HL-60/S4 treated with phorbol 12-myristate 13-acetate at 8.2 ng/mL for 4 days and 3 days (cell line): ENCODE measurements around the gene TRIM42.

Source experiments
- in situ Hi-C: fragments of 300-500 bp; cut with MboI; formaldehyde crosslinking; loops from 2 replicates; pipeline ENCODE4 v1.15.0; 2022; ENCODE audit warnings: low sequenced_read_pairs

Gene TRIM42

GRCh38 chr3:140709751-140710150 is 31.9 kb downstream of the TRIM42 start:
- in situ Hi-C loops = no loop called here

- in situ Hi-C loops = no loop called here
Measured at GRCh38 chr3:140710711-140711389, 33.0 kb downstream of the TRIM42 start.

GRCh38 chr3:140711390-140712035 is 33.6 kb downstream of the TRIM42 start:
- in situ Hi-C loops = no loop called here

GRCh38 chr3:140712301-140712700 is 34.4 kb downstream of the TRIM42 start:
- in situ Hi-C loops = no loop called here

- in situ Hi-C loops = no loop called here
Measured at GRCh38 chr3:140715035-140715434, 37.2 kb downstream of the TRIM42 start.

GRCh38 chr3:140717921-140718320 is 40.1 kb downstream of the TRIM42 start:
- in situ Hi-C loops = no loop called here

- in situ Hi-C loops = no loop called here
Measured at GRCh38 chr3:140719841-140720614, 42.2 kb downstream of the TRIM42 start.

- in situ Hi-C loops = no loop called here
Measured at GRCh38 chr3:140723576-140723975, 45.7 kb downstream of the TRIM42 start.

GRCh38 chr3:140724856-140725812 is 47.3 kb downstream of the TRIM42 start:
- in situ Hi-C loops = no loop called here

GRCh38 chr3:140726066-140726465 is 48.2 kb downstream of the TRIM42 start:
- in situ Hi-C loops = no loop called here

GRCh38 chr3:140727886-140728285 is 50.0 kb downstream of the TRIM42 start:
- in situ Hi-C loops = no loop called here

GRCh38 chr3:140731440-140732119 is 53.7 kb downstream of the TRIM42 start:
- in situ Hi-C loops = no loop called here

GRCh38 chr3:140733623-140734022 is 55.8 kb downstream of the TRIM42 start:
- in situ Hi-C loops = no loop called here

GRCh38 chr3:140736863-140737460 is 59.1 kb downstream of the TRIM42 start:
- in situ Hi-C loops = no loop called here

- in situ Hi-C loops = no loop called here
Measured at GRCh38 chr3:140742116-140742515, 64.3 kb downstream of the TRIM42 start.

- in situ Hi-C loops = no loop called here
Measured at GRCh38 chr3:140748171-140748570, 70.3 kb downstream of the TRIM42 start.

- in situ Hi-C loops = no loop called here
Measured at GRCh38 chr3:140748903-140749302, 71.0 kb downstream of the TRIM42 start.
